MM.1S (cell line): ENCODE results near the gene CD200R1.

Source experiments
- CTCF ChIP-seq: fragments of 300-600 bp; sonication (generic); IDR thresholded peaks from 2 replicates; pipeline ENCODE4 v1.5.1; 2016; ENCODE audit warnings: antibody characterized with exemption, low read length, mixed read lengths
- EZH2 ChIP-seq: fragments of 300-600 bp; sonication (generic); optimal IDR thresholded peaks from 2 replicates; pipeline ENCODE3; 2017; ENCODE audit warnings: low read depth, mild to moderate bottlenecking, antibody characterized with exemption, low read length, mixed read lengths
- EZH2phosphoT487 ChIP-seq: fragments of 300-600 bp; sonication (generic); IDR thresholded peaks from 2 replicates; pipeline ENCODE4 v1.6.1; 2018; ENCODE audit warnings: antibody characterized with exemption, low read length

GRCh38 chr3:112871735-112872134 lies 103.2 kb downstream of the CD200R1 start:
- TF ChIP-seq CTCF, result no peak
- TF ChIP-seq EZH2, result no peak
- TF ChIP-seq EZH2phosphoT487, result no peak
